Gastroesophageal sphincter (tissue), 3 donors: ENCODE data around the gene WNT7B.

Source experiments
- CTCF ChIP-seq, 4 experiments: fragments of 200-600 bp in 2 of 4; fragments of 450-650 bp in 2 of 4; sonication (generic) in 1 of 4; IDR thresholded peaks; one replicate each; pipeline ENCODE4 v1.5.1; 2017 to 2019; ENCODE audit warnings: antibody characterized with exemption in 4 of 4, mild to moderate bottlenecking in 2 of 4, moderate library complexity in 2 of 4
- POLR2A ChIP-seq, 2 donors: fragments of 450-650 bp; IDR thresholded peaks; one replicate each; pipeline ENCODE4 v1.6.1; 2017; ENCODE audit warnings: antibody characterized with exemption in 2 of 2, mild to moderate bottlenecking in 2 of 2, moderate library complexity in 1 of 2

GRCh38 chr22:45872659-45873263 is 104.2 kb downstream of the WNT7B start:
- no peak for TF ChIP-seq POLR2A (IDR thresholded peaks at IDR 0.05)
- no peak for TF ChIP-seq CTCF (IDR thresholded peaks at IDR 0.05)
